GM23248 (cell line): ENCODE results near the gene SVIP. TPM values are rescaled to one million over a fixed set of nuclear protein-coding genes. Genes with fewer than 3 reads are reported as not detected.

Experiments used
- DNase-seq: peaks from one replicate; pipeline ENCODE4 v3.0.0-alpha.2; 2015
- H2AFZ ChIP-seq: fragments of 200-600 bp; sonication (generic); 2 replicates; pipeline ENCODE4 v1.6.1; 2016; ENCODE audit warnings: antibody characterized with exemption
- H3F3A ChIP-seq: fragments of 200-600 bp; sonication (generic); 2 replicates; pipeline ENCODE4 v1.6.1; 2016; ENCODE audit warnings: mild to moderate bottlenecking, antibody characterized with exemption, mixed run types; ENCODE audit not compliant: insufficient read depth
- H3K27ac ChIP-seq: fragments of 200-600 bp; sonication (generic); 2 replicates; pipeline ENCODE4 v1.5.1; 2016; ENCODE audit warnings: mild to moderate bottlenecking
- H3K27me3 ChIP-seq: fragments of 200-600 bp; sonication (generic); replicated peaks from 2 replicates; pipeline ENCODE4 v1.6.1; 2016; ENCODE audit warnings: mild to moderate bottlenecking; ENCODE audit not compliant: insufficient read depth
- H3K36me3 ChIP-seq: fragments of 200-600 bp; sonication (generic); 2 replicates; pipeline ENCODE4 v1.6.1; 2016; ENCODE audit warnings: low read depth, mild to moderate bottlenecking
- H3K4me1 ChIP-seq: fragments of 200-600 bp; sonication (generic); 2 replicates; pipeline ENCODE4 v1.6.1; 2016; ENCODE audit warnings: mild to moderate bottlenecking; ENCODE audit not compliant: insufficient read depth
- H3K4me2 ChIP-seq: fragments of 200-600 bp; sonication (generic); one replicate; pipeline ENCODE4 v1.6.1; 2016; ENCODE audit warnings: mild to moderate bottlenecking; ENCODE audit not compliant: unreplicated experiment
- H3K4me3 ChIP-seq: fragments of 200-600 bp; sonication (generic); 2 replicates; pipeline ENCODE4 v1.5.1; 2016; ENCODE audit warnings: mild to moderate bottlenecking
- H3K79me2 ChIP-seq: fragments of 200-600 bp; sonication (generic); 2 replicates; pipeline ENCODE4 v1.6.1; 2016; ENCODE audit warnings: mild to moderate bottlenecking; ENCODE audit not compliant: insufficient read depth
- H3K9ac ChIP-seq: fragments of 200-600 bp; sonication (generic); 2 replicates; pipeline ENCODE4 v1.6.1; 2016; ENCODE audit warnings: mild to moderate bottlenecking
- H3K9me2 ChIP-seq: fragments of 200-600 bp; sonication (generic); 2 replicates; pipeline ENCODE4 v1.6.1; 2016; ENCODE audit warnings: mixed run types, mild to moderate bottlenecking, moderate library complexity; ENCODE audit not compliant: insufficient read depth
- H3K9me3 ChIP-seq: fragments of 200-600 bp; sonication (generic); one replicate; pipeline ENCODE4 v1.6.1; 2017; ENCODE audit warnings: low read depth
- H4K20me1 ChIP-seq: fragments of 200-600 bp; sonication (generic); 2 replicates; pipeline ENCODE4 v1.6.0; 2016; ENCODE audit not compliant: insufficient read depth
- EZH2 ChIP-seq: fragments of 200-600 bp; sonication (generic); IDR thresholded peaks from 2 replicates; pipeline ENCODE4 v1.6.1; 2018; ENCODE audit warnings: antibody characterized with exemption, mild to moderate bottlenecking; ENCODE audit not compliant: insufficient read depth, poor library complexity, severe bottlenecking
- EZH2phosphoT487 ChIP-seq: fragments of 200-600 bp; sonication (generic); IDR thresholded peaks from 2 replicates; pipeline ENCODE4 v1.6.1; 2018; ENCODE audit warnings: antibody characterized with exemption, moderate library complexity, mild to moderate bottlenecking, low read depth; ENCODE audit not compliant: insufficient read depth
- WGBS, 2 experiments: methylation state at CpG; one replicate each; pipeline ENCODE4 v1.1.6; 2015 to 2017; ENCODE audit warnings: low lambda C conversion rate in 2 of 2, low coverage in 1 of 2; ENCODE audit errors: missing lambda C conversion rate in 2 of 2; 5-methylcytosine and 5-hydroxymethylcytosine counted together
- in situ Hi-C: fragments of 300-500 bp; cut with MboI; formaldehyde crosslinking; loops from 2 replicates; pipeline ENCODE4 v1.15.0; 2020
- polyA plus RNA-seq: library from polyadenylated mRNA; unstranded; fragments of >200 nt; fragmentation: Nextera tagmentation; extraction: Ambion mirVana; gene quantifications from 2 replicates; pipeline ENCODE4 v1.2.1, GENCODE V29; 2016
- total RNA-seq: library from RNA; depleted of rRNA; stranded (reverse); fragments of >200 nt; shearing (Covaris generic); gene quantifications from 2 replicates; pipeline ENCODE4 v1.2.3, GENCODE V29; 2014

The SVIP gene
- total and polyA plus RNA-seq, 2 experiments from 2014 or later, result 0.54 to 4.2 TPM

DNA sequence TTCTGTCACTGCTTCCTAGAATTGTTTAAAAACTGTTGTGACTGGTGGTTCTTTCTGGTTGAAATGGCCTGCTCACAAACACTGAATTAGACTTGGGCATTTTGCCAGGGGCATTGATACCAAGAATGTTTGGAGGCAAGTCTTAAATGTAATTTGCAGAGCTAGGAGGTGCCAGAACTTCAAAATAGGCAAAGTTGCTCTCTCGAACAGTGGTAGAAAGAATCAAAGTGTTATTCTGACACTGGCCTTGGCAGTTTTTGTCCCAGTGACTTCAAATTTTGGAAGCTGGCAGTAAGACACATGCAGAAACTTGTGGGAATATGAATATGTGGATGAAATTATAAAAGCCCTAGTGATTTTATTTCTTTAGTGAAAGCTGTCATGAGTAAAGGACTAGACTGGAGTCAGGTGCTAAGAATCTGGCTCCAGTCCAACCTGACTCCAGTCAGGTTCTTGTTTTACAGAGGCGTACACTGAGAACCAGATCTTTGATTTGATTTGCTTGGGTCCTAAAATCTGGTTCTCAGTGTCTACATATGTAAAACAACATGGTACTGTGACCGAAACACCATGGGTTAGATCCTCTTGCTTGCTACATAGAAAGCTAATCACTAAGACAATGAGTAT is 20.9 kb downstream of the SVIP start:
- no peak overlapping the region for H2AFZ ChIP-seq
- H3K9me2 ChIP-seq, result no peaks in the 10 kb centered on the region
- in situ Hi-C loops, result no loop called here
- H3K4me3 ChIP-seq, result no peak overlapping the region
- H3F3A ChIP-seq, result no peaks in the 10 kb centered on the region
- no peak overlapping the region for H3K4me2 ChIP-seq
- H4K20me1 ChIP-seq, result no peaks in the 10 kb centered on the region
- no peak overlapping the region for H3K27ac ChIP-seq
- H3K9me3 ChIP-seq, result no peaks in the 10 kb centered on the region
- no peak for TF ChIP-seq EZH2
- TF ChIP-seq EZH2phosphoT487, result no peak
- no peak overlapping the region for H3K9ac ChIP-seq
- 41 to 42% methylated on average over 3 of the region's 3 CpGs for WGBS, 2 experiments
- no peak for DNase-seq
- H3K79me2 ChIP-seq, result no peaks in the 10 kb centered on the region
- H3K27me3 ChIP-seq, result no peaks in the 10 kb centered on the region
- H3K36me3 ChIP-seq, result no peaks in the 10 kb centered on the region
- H3K4me1 ChIP-seq, result no peaks in the 10 kb centered on the region

DNA sequence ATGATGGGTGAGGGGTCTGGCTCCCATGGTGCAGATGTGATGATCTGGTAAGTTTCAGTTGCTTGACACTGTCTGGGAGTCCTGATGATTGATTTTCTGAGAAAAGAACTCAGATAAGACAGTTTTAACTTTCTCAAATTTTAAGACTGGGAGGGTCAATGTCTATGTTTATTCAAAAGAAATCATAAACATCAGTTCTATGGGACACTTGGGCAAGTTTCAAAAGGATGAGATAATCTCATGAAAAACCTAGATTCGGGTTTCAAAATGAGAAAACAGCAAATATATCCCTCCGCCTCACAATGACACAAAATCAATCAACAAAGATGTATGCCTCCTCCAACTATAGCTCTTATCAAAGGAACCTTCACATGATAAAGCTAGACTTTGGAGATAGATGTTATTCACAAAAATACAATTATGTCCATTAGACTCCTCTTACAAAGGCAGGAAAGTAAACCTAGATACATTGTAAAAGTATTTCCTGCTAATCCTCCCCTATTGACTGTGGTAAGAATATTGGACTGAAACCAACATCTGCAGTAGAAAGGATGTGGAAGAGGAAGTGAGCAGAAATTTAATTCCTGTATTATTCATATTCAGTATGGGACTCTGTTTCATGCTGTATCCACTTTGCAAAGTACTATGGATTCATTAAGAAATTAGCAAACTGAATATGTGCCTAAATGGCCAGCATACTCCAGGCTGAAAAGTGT is 21.6 kb downstream of the SVIP start:
- Histone ChIP-seq H4K20me1 (no peaks in the 10 kb centered on the region), H2AFZ (no peak overlapping the region), H3K9me2 (no peaks in the 10 kb centered on the region), H3K9me3 (no peaks in the 10 kb centered on the region), H3K27me3 (no peaks in the 10 kb centered on the region), H3K4me1 (no peaks in the 10 kb centered on the region), H3K4me2 (no peak overlapping the region), H3K79me2 (no peaks in the 10 kb centered on the region), H3F3A (no peaks in the 10 kb centered on the region), H3K27ac (no peak overlapping the region), H3K9ac (no peak overlapping the region), H3K4me3 (no peak overlapping the region), H3K36me3 (no peaks in the 10 kb centered on the region)
- TF ChIP-seq EZH2 (no peak), EZH2phosphoT487 (no peak)
- DNase-seq, result peak; percentile 2
- 53 to 54% methylated on average over 2 of the region's 2 CpGs for WGBS, 2 experiments
- in situ Hi-C loops, result no loop called here

DNA sequence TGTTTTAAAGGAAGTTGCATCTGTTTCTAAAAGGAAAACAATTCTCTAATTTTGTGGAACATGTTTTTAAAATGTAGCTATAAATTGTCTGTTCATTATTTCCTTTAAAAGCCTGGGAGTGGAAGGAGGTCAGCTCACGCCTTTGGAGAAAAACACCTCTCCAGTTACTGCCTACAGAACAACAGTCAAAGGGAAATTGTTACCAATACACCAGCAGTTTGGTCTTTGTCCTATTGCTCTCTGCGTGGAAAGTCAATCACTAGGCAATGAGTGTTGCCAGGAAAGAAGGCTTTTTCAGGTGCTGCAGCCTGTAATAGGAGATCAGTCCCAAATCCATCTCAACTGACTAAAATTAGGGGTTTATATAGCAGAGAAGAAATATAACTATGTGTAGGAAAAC is 22.2 kb downstream of the SVIP start:
- H3F3A ChIP-seq, result no peaks in the 10 kb centered on the region
- no peaks in the 10 kb centered on the region for H3K27me3 ChIP-seq
- H3K4me2 ChIP-seq, result no peak overlapping the region
- no peak for TF ChIP-seq EZH2
- no peak for TF ChIP-seq EZH2phosphoT487
- H3K4me3 ChIP-seq, result no peak overlapping the region
- H3K9ac ChIP-seq, result no peak overlapping the region
- H3K9me3 ChIP-seq, result no peaks in the 10 kb centered on the region
- 44 to 46% methylated on average over 2 of the region's 2 CpGs for WGBS, 2 experiments
- in situ Hi-C loops, result no loop called here
- no peak for DNase-seq
- no peaks in the 10 kb centered on the region for H3K4me1 ChIP-seq
- H3K79me2 ChIP-seq, result no peaks in the 10 kb centered on the region
- H3K9me2 ChIP-seq, result no peaks in the 10 kb centered on the region
- H4K20me1 ChIP-seq, result no peaks in the 10 kb centered on the region
- no peak overlapping the region for H3K27ac ChIP-seq
- H3K36me3 ChIP-seq, result no peaks in the 10 kb centered on the region
- H2AFZ ChIP-seq, result no peak overlapping the region

DNA sequence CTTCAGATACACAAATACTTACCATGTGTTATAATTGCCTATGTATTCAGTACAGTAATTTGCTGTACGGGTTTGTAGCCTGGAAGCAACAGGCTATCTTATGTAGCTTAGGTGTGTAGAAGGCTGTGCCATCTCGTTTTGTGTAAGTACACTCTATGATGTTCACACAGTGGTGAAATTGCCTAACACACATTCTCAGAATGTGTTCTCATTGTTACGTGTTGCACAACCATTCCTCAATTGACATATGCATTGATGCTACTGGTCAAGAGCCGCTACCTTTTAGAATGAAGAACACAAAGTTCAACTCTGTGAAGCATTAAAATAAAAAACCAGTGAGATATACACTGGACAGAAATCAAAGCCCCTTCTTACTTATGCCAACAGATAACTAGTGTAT is 26.7 kb downstream of the SVIP start:
- Histone ChIP-seq H3K79me2 (no peaks in the 10 kb centered on the region), H3K4me1 (no peaks in the 10 kb centered on the region), H4K20me1 (no peaks in the 10 kb centered on the region), H3K9me3 (no peaks in the 10 kb centered on the region), H3K36me3 (no peaks in the 10 kb centered on the region), H3K27me3 (0 out of 2 replicates have a peak, but pooled peaks cover 4% of the 10 kb centered on the region), H3K4me2 (no peak overlapping the region), H3K9me2 (no peaks in the 10 kb centered on the region), H2AFZ (no peak overlapping the region), H3F3A (no peaks in the 10 kb centered on the region), H3K4me3 (no peak overlapping the region), H3K9ac (no peak overlapping the region), H3K27ac (no peak overlapping the region)
- TF ChIP-seq EZH2phosphoT487, result no peak
- TF ChIP-seq EZH2, result no peak
- DNase-seq, result no peak
- WGBS, 2 experiments, result 43% methylated on average over 4 of the region's 4 CpGs
- in situ Hi-C loops, result no loop called here
